H4 (cell line): Measurements from ENCODE around the gene EPSTI1. TPM values are rescaled to one million over a fixed set of nuclear protein-coding genes. Genes with fewer than 3 reads are reported as not detected.
"Not testable (repeated sequence)": the region's sequence is repeated elsewhere in the genome, so short reads cannot be mapped to it uniquely, and the experiment has no call there.

Source experiments
- DNase-seq: peaks from one replicate; pipeline ENCODE4 v3.0.0-alpha.2; 2015; ENCODE audit warnings: low spot score
- total RNA-seq: library from RNA; depleted of rRNA; stranded (reverse); fragments of >200 nt; shearing (Covaris generic); gene quantifications from 2 replicates; pipeline ENCODE4 v1.2.3, GENCODE V29; 2014

Gene EPSTI1
- total RNA-seq, 1 experiment from 2014 or later = 5.4 TPM

DNA sequence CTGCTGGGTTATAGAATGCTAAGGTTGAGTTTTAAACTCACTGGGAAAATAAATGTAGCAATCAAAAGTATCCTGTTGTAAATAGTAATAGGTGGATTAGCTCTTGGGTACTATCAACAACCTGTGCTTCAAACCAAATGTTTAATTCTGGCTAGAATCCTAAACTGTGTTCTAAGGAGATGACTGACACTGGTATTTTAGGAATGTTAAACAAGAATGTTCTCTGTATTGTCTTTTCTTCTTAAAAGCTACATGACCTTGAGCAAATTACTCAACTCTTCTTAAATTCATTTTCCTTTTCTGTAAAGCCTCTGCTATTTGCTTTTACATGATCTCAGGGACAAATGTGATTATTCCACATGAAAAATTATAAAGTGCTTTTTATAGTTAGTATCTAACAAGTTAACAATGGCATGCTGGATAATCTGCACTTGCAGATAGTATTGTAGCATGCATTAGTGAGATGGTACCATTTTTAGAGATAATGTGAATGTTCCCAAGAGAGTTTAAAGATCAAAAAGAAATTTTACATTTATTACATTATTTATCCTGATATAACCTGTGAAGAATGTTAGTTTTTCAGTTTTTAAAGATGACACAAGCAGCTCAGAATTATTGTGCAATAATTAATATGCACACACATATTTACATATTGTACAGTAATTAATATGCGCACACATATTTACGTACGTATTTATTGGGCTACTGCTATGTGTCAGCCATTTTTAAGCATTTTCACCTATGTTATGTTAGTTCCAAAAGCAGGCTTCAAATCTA is 13.6 kb upstream of the EPSTI1 start:
- DNase-seq = no peak

DNA sequence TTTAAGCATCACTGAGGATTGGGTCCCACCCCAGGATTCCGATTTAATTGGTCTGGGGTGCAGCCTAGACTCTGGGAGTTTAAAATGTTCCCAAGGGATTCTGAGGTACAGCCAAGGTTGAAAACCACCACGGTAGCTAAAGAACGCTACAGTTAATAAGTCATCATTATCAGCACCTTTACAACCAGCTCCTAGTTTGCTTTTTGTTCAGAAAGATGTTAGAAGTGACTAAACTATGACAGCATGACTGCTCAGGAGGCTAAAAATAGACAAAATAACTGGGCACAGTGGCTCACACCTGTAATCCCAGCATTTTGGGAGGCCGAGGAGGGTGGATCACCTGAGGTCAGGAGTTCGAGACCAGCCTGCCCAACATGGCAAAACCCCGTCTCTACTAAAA is 11.7 kb upstream of the EPSTI1 start:
- no peak for DNase-seq

DNA sequence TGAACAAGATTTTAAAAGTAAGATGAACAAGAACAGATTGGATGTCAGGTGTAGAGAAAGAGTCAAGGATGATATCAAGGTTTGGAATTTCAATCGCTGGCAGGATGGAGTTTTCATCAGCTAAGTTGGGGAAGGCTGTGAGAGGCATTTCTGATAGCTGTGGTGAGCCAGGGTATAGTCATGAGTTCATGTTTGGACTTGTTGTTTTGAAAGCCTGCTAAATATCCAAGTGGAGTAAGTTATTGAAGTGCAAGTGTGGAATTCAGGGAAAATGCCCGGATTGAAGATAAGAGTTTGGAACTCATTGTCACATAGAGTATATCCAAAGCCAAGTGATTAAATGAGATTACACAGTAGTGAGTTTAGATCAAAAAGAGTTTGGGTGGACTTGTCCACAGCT is 11.0 kb upstream of the EPSTI1 start:
- DNase-seq = no peak

DNA sequence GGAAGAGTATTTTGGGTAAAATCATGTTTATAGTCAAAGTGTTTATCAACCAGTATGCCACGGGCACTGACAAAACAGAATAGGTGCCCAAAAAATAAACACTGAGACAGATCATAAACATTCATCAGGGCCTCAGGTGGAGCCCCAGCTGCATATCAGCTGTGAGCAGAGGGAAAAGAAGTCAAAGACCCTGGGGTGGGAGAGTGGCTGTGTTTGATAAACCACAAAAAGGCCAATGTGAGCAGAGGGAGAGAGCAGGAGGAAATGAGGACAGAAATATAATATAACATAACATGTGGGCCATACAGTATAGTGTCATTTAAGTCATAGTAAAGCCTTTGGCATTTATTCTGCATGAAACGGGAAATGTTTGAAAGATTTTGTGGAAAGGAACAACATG is 10.0 kb upstream of the EPSTI1 start:
- DNase-seq = no peak

DNA sequence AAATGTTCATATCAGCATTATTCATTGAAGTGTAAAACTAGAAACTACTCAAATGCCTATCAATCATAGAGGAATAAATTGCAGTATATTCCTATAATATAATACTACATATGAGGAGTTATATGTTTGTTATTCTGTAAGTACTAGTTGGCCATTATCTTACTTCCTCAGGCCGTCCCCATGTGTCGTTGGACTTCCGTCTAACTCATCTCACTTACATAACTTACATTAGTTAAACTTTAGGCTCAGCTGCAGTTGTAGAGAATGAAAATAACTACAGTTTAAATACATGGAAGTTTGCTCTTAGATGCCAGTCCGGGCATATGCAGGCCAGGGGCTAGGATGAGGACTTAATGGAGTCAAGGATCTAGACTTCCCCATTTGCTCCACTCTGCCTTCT is 8.6 kb upstream of the EPSTI1 start:
- DNase-seq = no peak

DNA sequence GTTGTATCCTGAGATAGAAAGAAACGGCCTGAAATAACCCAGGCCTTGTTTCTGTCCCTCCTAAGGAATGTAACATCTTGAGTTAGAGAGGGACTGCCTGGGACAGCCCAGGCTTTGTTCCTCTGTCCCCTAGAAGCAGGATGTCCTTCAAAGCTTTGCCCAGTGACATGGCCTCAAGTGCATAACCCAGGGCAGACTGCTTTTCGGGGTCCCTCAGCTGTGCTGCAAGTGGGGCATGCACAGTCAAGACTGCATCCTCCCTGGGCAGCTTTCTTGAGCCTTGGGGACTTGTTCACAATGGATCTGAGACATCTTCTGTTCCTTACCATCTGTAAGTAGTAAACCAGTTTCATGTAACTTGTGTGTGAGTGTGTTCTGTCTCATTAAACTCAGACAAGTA is 7.5 kb upstream of the EPSTI1 start:
- no peak for DNase-seq

DNA sequence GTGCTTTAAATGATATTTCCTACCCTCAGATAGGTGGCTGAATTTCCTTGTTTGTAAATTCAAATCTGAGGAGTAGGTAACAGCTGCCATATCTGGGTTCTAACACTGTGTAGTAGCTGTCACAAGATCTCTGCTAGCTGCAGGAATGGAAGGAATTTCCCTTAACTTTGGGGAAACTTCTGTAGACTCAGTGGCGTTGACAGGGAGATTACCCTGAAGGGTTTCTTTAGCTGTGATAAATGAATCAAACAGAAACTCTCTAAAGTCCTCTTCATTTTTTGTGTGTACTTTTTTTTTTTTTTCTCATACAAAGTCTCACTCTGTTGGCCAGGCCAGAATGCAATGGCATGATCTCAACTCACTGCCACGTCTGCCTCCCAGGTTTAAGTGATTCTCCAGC is 5.3 kb upstream of the EPSTI1 start:
- DNase-seq = no peak

DNA sequence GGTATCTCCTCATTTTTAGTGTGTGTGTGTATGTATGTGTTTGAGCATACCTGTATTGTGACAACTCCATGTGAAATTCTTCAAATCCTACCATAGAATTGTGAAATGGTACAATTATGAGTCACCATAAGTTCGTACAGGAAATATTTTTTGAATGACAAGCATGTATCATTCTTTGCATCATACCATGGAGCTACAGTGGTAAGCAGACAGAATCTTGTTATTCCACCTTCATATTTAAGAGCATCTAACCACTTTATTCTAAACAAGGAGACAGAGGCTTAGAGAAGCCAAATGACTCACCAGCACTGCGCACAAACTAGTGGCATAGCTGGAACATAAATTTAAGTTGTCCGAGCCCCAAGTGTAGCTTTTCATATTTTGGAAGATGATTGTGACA is 4.5 kb upstream of the EPSTI1 start:
- no peak for DNase-seq

DNA sequence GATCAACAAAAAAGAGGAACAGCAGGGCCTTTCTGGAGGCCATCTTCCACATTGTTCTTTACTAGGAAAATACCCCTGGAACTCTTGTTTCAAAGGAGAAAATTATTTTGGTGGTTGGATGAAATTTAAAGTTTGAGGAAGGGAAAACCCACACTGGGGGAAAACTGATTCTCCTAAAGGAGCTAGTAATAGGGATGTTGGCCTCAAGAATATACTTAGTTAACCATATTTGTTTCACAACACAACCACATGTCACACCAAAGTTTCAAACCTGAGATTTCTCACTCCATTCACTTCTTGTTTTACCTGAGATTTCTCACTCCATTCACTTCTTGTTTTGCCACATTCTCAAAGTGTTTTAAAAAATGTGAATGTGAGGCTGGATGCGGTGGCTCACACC is 2.8 kb upstream of the EPSTI1 start:
- no peak for DNase-seq

DNA sequence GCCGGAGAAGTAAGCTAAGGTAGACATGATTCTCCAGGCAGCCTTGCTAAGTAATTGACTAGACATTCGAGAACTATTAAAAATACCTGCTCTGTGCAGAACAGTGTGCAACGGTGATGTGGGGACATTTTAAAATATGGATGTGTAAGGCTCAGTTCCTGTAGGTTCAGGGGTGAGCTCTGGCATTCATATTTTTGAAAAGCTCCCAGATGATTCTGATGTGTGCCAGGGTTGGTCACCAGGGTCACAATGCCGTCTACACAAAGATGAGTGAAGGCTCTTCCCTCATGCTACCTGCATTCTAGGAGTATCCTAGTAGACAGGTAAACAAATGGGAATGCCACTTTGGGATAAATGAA is 702 bp upstream of the EPSTI1 start:
- DNase-seq = no peak

DNA sequence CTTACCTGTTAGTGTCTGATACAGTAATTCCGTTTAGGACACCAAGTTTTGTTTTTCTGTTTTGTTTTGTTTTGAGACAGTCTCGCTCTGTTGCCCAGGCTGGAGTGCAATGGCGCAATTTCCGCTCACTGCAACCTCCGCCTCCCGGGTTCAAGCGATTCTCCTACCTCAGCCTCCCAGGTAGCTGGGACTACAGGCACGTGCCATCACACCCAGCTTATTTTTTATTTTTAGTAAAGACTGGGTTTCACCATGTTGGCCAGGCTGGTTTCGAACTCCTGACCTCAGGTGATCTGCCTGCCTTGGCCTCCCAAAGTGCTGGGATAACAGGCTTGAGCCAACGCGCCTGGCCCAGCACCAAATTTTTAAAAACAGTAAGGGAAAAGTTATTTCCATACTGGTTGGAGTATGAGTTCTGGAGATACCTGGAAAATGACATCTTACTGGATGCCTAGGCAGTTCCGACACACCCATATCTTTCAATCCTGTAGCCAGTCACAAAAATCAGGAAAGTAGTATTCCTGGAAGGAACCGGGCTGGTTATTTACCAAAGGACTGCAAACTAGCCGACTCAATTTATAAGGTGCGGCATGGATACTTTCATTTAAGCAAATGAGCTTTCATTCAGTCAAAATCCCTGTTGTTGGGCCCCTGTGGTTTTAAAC is 676 bp downstream of the EPSTI1 start:
- not testable (repeated sequence) for DNase-seq

DNA sequence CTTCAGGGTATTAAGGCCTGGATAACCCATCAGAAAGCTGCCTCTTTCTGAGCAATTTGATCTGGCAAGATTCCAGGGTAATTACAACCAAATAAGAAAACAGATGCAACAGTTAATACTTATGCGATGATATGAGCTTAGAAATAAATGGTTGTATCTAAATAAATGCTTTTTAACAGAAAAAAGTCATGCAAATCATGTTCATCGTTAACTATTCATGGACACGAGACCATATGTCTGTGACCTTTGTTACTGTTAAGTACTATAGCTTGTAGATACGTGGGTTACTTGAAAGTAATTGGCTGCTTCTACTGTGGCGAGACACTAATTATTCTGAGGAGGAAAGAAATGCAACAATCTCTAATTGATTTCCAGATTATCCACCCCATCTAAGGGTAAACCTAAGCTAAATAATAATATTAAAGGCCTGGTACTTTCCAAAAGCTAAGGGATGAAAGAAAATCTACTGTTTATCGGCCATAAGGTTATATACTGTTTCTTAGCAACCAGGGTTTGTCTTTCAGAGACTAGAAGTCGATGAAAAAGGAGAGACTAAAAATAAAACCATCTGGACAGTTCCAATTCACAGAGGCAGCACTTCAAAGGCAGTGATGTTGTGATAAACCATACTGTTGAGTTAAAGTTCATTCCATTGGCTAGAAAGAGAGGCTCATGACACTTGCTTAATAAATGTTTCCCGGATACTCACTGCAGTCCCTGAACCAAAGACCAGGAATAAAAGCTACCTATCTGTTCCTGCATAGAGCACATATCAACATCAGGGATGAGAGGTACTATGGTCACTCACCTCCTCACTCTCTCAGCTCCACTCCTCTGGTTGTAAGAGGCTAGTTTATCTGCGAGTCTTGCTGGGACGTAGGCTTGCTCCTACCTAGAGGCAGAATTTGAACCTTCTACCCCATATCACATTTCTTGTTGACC is 1.5 kb downstream of the EPSTI1 start:
- DNase-seq = no peak

DNA sequence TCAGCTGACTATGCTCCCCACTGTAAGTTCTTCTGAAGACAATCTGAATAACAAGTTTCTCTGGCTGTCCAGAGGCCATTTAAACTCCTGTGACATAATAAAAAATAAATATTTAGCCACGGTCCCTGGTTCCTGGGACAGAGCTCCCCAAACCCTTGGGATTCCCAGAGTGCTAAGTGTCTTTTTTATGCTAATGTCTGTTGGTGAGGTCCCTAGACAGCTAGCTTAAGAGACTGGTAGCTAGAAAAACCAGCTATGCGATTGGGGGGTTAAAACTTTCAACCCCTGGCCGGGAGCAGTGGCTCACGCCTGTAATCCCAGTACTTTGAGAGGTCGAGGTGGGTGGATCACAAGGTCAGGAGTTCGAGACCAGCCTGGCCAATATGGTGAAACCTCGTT is 5.9 kb downstream of the EPSTI1 start:
- no peak for DNase-seq

DNA sequence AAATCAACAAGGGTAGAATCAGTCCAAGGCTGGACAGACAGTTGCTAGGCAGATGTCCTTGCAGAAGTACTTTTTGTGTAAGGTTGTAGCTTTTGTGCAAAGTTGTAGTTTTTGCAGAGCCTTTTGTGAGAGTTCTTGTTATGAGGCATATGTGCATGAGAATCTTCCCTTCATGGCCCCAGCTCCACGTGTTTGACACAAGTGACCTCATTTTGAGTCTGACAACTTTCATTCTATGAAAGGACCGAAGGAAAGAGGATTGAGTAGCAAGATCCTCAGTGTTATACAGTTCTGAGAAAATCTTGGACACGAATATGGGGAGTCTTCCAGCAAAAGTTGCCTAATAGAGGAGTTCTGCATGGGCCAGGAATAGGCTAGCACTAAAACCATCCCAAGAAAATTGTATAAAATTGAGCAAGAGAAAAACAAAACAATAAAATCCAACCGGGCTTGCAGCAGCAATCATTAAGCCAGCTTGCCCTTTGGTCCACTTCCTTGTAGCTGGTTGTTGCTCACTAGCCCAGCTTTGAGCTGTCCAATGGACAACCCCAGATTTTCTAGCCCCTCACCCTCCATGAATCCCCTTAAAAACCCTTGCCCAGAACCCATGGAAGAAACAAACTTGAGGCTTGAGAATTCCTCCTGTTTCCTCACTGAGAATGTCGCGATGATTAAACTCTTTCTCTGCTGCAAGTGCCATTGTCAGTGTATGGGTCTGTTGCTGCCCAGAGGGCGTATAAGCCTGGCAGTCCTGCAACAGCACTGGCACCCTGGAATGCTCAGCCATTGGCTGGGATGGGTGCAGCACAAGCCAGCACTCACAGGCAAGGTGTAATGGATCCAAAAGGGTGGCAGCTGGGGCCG is 6.5 kb downstream of the EPSTI1 start:
- DNase-seq = no peak

DNA sequence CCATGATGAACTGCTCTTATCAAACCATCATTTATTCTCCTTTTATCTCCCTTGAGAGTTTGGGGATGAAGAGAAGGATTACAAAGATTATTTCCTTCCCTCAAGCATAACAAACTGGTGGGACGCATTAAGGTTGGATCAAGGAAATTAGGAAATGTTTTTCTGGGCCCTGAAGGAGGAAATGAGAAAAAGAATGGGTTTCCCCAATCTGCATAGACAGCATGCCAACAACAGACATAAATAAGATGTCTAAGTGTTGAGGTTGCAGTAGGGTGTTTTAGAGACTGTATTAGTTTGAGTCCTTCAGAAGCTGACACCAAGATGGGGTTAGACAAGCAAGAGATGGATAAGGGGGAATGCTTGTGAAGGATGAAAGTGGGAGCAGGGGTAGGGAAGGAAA is 7.3 kb downstream of the EPSTI1 start:
- no peak for DNase-seq

DNA sequence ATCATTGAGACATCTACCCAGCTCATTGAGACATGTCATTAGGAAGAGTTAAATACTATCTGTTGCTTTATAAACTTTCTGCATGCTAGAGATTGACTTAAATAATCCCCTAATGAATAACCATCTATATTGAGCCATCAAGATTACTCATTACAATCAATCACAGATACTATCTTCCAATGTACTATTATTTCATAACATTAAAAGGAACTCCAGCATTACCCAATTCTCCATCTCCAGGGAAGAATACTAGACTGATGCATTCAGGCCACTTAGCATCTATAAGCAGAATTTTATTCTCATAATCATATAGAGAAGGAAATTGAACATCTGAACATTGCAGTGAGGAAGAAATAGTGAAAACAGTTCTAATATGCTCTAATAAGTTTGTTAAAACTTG is 8.0 kb downstream of the EPSTI1 start:
- DNase-seq = no peak

DNA sequence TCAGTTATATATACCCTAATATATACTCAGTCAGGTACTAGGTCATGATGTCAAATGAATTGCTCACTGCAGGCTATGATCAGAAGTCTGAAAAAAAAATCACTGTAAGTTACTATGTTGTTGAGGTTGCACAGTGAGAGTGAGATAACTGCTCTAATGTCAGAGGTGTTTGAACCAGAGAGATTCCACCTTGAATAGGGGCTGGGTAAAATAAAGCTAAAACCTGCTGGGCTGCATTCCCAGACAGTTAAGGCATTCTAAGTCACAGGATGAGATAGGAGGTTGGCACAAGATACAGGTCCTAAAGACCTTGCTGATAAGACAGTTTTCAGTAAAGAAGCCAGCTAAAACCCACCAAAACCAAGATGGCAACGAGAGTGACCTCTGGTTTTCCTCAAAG is 10.2 kb downstream of the EPSTI1 start:
- no peak for DNase-seq

DNA sequence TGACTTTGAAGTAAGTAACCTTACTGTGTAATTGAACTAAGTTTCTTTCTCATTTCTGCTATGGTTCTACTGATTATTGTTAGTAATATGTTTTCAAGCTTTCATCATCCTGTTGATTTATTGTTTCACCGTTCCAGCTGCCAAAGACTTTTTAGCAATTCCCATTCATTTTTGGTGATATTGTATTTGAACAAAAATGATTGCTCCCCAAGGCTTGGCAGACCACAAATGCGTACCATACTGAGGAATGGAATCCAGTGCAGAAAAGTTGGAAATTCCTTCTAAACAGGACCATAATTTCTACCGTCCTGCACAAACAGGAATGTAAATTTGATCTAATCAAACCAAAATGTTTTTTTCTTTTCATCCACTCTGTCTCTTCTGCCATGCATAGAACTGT is 10.7 kb downstream of the EPSTI1 start:
- no peak for DNase-seq

DNA sequence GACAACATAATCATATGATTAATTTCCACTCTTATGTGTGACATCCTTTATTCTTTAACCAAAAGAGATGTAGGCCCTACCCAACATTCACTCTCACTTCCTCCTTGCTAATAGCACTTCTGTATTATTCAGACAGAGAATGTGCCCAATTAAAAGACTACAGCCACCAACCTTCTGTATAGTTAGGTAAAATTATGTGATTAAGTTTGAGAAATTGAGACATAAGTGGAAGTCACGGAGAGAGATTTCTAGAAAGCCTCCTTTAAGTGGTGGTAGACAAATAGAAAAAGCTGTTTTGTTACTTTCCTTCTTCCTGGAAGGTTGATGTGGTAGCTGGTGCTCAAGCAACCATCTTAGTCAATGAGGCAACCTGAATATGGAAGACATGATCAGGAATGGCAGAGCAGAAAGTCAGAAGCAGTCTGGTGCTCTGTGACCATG is 14.8 kb downstream of the EPSTI1 start:
- DNase-seq = no peak

DNA sequence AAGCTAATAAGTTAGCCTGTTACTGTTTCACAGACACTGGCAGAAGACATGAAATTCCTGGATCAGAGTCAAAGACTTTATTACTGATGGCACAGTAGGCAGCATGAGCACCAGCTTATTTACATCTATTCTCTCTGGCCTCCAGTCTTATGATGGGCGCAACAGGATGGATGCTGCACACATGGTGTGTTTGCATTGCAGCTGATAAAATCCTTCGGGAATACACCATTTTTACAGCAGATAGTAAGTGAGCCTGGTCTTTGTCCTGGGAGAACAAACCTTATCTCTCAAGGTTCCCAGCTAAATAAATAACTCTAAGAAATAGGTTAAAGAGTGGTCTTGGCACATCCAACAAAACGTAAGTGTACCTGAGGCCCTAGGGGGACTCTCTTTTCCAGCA is 16.0 kb downstream of the EPSTI1 start:
- DNase-seq = no peak

DNA sequence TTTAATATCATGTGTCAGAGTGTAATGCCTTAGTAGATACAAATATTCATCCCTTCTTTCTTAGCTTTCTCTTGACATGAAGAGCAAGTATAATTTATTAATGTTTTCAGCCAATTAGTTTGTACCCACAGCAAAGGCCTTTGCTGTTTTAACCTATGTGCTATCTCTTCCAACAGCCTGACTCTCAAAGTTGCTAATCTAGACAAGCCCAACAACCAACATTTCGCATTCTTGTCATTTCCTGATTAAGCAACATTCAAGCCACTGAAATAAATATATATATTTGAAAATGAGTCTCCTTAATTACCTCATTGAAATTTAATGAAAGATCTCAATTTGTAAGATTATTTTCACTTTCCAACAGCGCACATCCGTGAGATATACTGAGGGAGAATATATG is 18.5 kb downstream of the EPSTI1 start:
- DNase-seq = no peak
